ENCODE data around the gene FNDC5.

GRCh38 chr1:32903991-32904785 is 33.5 kb upstream of the FNDC5 start:
- TF ChIP-seq ESRRA (IDR thresholded peaks at IDR 0.05; ENCODE audit: borderline replicate concordance, low read length) (no peak), CTCF (IDR thresholded peaks at IDR 0.05) (no peak)
